Measurements from ENCODE around the gene CYP17A1.

CYP17A1 gene

DNA sequence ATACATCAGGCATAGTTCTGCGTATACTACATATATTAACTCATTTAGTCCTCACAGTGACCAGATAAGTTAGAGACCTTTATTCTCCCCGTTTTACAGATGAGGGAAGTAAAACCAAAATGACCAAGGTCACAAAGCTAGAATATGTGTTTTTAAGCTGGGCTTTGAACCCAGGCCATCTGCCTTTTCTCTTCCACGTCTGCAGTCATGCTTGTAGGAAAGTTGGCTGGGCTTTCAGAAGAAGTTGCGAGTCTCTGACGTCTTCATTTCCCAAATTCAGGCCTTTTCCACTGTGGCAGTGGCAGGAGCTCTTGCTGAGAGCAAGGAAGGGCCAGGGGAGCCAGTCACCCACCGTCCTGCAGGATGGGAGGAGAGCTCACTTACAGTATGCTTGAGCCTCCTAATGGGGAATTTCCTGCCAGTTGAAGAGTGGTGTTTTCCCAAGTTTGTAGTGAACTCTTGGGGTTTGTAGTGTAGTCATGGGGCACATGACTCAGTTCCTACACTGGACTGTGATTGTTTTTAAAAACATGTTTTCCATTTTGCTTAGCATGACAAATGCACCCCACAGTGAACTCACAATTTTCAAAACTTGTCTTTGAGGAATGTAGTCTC is 34.2 kb downstream of the CYP17A1 start:
- DNase-seq, result no peak
- TF ChIP-seq POLR2A (IDR thresholded peaks at IDR 0.05; ENCODE audit: low read length), result no peak
- TF ChIP-seq GATA1 (IDR thresholded peaks at IDR 0.05; ENCODE audit: low read depth, low read length), result no peak

DNA sequence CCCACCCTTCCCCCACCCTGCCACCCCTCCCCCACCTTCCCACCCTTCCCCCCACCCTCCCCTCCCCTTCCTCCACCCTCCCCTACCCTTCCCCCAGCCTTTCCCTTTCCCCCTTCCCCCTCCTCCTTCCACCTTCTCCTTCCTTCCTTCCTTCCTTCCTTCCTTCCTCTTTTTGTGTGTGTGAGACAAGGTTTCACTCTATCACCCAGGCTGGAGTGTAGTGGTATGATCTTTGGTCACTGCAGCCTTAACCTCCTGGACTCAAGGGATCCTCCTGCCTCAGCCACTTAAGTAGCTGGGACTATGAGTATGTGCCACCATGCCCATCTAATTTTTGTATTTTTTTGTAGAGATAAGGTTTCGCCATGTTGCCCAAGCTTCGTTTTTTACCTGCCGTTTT is 35.2 kb downstream of the CYP17A1 start:
- no peak for DNase-seq
- no peak for TF ChIP-seq POLR2A (IDR thresholded peaks at IDR 0.05; ENCODE audit: low read length)

DNA sequence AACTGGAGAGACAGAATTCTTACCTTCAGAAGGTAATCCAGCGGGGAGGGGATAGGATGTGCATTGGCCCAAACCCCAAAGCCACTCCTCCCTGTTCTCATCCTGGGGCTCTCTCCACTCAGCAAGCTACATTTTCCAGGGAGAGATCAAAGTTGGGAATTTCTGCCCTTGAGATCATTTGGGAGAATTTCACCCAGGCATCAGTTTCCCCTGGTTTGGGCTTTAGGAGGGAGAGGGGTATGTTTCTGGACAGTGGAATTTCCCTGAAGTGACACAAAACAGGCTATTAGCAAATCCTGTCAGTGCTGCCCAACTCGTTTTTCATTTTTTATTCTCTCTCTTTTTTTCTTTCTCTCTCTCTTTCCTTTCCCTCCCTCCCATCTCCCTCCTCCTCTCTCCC is 35.7 kb downstream of the CYP17A1 start:
- no peak for DNase-seq
- TF ChIP-seq GATA1 (IDR thresholded peaks at IDR 0.05; ENCODE audit: low read depth, low read length) (no peak), POLR2A (IDR thresholded peaks at IDR 0.05; ENCODE audit: low read length) (no peak)

DNA sequence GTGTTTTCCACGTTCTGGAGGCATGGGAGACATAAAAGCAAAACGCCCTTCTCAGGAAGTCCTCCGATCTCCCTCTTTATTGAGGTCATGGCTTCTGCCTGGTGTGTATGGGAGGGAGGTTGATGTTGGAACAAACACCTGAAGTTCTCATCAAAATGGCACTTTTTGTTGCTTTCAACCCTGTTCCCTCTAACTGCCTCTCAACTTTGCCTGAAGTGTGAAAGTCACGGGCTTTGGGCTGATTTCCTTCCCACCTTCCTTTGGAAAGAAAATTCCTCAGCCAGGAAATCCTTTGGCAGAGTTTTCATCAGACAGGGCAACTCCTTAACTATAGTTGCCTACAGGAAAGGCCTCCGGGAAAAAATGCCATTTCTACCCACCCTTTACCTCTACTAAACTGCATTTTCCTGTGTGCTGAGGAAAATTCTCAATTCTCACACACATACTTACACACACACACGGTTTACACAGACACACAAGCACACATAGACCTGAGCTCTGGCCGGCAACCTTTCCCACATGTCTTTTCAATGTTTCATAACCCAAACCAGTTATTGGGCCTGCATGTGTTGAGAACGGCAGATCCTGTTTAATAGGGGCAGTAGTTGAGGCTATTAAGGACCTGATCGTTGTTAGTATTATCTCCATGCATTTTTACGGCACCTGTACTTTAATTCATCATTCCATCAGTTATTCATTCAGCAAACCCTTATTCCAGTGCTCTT is 36.4 kb downstream of the CYP17A1 start:
- no peak for DNase-seq
- no peak for TF ChIP-seq GATA1 (IDR thresholded peaks at IDR 0.05; ENCODE audit: low read depth, low read length)
- TF ChIP-seq POLR2A (IDR thresholded peaks at IDR 0.05; ENCODE audit: low read length), result no peak

DNA sequence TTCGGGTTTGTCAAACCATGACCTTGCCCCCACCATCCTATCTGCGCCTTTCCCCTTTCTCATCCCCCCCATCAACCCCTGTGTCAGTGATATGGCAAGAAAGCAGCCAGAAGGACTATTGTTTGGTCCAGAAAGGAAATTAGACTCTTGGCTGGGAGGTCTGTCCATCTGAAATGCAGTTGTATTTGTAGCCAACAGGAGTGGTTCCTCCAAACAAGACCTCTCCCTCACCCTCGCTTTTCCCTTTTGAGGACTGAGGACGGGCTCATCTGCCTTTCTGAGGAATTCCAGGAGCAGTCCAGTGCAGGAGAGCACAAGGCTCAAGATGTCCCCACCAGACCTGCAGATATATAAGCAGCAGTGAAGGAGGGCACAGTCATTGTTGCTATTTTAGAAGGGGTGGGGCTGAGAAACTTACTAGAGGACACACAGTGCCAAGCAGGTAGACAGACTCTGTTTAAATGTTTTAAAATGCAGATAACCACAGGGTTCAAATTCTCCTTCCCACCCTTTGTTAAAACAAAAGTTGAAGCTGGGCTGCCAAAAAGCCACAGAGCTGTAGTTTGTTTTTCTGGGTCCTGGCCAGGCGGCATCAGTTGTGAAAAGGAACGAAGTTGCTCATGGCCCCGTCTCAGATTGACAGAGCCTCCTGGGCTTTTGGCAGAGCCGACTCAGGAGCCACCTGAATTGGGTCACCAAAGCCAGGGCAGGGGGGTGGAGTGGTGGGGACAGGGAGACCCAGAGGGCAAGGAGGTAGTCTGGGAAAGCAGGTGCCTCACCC is 37.3 kb downstream of the CYP17A1 start:
- no peak for TF ChIP-seq POLR2A (IDR thresholded peaks at IDR 0.05; ENCODE audit: low read length)
- no peak for TF ChIP-seq GATA1 (IDR thresholded peaks at IDR 0.05; ENCODE audit: low read depth, low read length)
- no peak for DNase-seq

DNA sequence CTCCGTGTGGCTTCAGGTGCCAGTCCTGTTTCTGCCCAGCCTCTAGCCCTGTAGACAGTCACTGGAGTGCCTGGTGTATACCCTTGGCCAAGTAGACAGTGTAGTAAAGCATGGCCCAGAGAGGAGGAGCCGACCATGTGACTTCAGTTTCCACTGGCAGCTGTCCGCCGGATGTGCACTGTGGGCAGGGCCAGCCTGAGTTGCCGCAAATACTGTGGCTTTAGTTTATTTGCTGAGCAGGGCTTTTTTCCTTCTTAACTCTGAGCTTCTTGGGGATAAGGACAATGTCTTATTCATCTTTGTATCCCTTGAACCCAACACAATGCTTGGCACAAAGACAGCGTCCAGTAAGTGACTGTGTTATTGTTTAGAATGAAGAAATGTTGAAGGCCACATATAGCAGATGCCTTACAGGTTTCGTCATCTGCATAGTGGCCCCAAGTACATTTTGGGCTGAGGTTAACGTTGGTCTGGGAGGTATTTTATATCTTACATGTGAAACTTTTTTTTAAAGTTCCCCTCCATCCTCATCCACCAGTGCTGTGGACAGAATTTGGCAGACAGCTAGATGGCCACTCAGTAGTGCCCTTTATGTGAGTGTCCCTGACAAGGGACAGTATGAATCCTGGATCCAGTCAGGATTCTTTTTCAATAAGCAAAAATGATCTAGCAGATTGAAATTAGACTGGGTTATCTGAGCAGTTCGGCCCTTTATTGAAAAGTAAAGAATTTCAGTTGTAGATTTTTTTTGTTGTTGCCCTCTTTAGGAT is 40.6 kb downstream of the CYP17A1 start:
- peak; percentile 69 to 75 for DNase-seq
- TF ChIP-seq POLR2A (IDR thresholded peaks at IDR 0.05; ENCODE audit: low read length), result peak; percentile 65
- TF ChIP-seq GATA1 (IDR thresholded peaks at IDR 0.05; ENCODE audit: low read depth, low read length), result no peak

DNA sequence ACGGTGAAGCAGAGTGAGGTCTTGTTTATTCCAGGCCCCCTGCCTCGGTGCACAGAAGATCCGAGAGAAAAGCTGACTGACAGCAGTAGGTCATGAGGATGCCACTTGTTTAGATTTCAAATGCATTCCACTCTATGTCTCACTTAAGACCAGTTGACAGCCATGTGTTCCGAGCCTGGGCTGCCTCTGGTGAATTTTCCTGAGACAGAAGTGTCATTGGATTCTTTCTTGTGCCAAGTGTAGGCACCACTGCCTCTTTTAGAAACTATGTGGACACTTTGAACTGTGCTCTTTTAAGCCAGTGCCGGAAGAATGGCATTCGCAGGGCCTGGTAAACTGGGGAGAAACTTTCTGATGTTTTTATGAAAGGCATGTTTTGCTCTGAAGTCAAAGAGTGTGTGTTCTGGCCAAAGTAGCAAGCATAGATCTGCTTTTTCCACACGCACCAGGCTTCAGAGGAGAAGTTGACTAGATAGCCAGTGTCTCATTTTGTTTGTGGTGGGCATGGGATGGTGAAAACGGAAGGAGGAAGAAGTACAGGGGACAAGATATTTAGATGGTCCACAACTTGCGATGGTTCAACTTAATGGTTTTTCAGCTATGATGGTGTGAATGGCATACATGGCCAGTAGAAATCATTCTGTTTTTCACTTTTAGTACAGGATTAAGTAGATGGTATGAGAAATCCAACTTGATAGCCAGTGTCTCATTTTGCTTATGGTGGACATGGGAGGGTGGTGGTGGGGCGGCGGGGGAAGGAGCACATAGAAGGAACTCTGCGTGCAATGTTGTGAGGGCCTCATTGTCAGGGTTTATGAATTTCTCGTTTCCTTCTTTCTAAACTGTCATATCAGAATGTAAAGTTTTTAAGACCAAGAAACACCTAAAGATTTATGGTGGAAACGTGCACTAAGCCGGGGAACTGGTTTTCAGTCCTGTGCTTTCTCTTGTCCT is 41.5 kb downstream of the CYP17A1 start:
- TF ChIP-seq POLR2A (IDR thresholded peaks at IDR 0.05; ENCODE audit: low read length) (no peak), GATA1 (IDR thresholded peaks at IDR 0.05; ENCODE audit: low read depth, low read length) (no peak)
- DNase-seq, result no peak

DNA sequence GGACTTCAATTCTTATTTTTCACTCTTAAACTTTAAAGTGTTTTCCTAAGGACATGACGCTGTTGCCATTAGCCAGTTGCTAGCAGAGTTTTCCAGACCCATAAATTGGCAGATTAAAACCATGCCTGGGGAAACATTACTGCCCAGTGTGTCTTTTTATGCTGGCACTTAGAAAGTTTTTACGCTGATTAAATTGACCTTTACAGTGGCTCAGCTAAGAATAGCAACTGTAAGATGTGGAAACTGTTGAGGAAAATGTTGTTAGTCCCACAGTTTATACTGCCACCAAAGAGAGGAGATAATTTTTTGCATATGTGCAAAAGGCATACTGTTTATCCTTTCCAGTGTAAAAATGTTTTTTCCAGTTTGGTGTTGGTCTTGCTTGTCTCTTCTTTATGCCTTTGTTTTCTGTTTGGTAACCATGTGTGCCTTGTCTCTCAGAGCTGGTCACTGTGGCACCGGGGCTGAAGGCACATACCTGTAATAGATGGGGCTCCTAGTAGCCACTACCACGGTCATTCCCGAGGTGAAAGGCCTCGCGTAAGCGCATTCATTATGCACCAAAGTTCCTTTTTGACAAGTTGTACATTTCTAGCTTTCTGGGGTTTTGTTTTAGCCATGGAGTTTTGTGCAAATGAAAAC is 45.3 kb downstream of the CYP17A1 start:
- no peak for DNase-seq

DNA sequence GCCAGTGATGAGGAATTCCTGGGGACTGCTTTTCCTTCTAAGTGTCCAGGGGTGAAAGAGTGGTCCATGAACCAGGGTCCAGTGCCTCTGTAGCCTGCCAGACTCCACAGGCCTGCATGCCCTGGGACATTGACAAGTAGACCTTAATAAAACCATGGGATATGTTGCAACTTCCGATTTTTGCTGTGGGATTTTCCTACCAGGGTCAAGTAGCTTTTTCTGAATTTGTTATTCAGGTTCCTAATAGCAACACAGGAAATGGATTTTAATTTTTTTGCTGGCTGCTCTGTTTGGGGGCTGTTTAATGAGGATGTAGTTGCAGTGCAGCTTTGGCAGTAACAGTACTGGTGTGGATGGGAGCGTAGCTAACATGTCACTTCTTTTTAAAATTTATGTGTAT is 51.4 kb downstream of the CYP17A1 start:
- no peak for DNase-seq
- TF ChIP-seq POLR2A (IDR thresholded peaks at IDR 0.05; ENCODE audit: low read length) (no peak), GATA1 (IDR thresholded peaks at IDR 0.05; ENCODE audit: low read depth, low read length) (no peak)

More for the DNA sequence above, 45.3 kb downstream of the CYP17A1 start:
- TF ChIP-seq POLR2A (IDR thresholded peaks at IDR 0.05; ENCODE audit: low read length) (no peak), GATA1 (IDR thresholded peaks at IDR 0.05; ENCODE audit: low read depth, low read length) (no peak)

DNA sequence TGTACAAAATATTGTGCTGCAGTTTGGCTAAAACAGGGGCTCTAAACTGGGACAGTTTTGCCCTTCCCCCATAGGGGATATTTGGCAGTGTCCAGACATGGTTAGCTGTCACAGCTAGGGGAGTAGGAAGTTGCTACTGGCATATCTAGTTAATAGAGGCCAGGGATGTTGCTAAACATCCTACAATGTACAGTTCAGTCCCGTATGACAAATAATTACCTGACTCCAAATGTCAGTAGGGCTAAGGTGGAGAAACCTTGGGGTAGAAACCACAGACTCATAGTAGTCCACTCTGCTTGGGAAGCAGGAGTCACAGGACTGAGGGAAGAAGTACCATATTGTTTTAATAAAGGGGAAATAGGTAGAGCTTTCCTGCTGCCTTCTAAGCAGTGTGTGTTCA is 53.6 kb downstream of the CYP17A1 start:
- TF ChIP-seq POLR2A (IDR thresholded peaks at IDR 0.05; ENCODE audit: low read length) (no peak), GATA1 (IDR thresholded peaks at IDR 0.05; ENCODE audit: low read depth, low read length) (no peak)
- DNase-seq, result no peak

DNA sequence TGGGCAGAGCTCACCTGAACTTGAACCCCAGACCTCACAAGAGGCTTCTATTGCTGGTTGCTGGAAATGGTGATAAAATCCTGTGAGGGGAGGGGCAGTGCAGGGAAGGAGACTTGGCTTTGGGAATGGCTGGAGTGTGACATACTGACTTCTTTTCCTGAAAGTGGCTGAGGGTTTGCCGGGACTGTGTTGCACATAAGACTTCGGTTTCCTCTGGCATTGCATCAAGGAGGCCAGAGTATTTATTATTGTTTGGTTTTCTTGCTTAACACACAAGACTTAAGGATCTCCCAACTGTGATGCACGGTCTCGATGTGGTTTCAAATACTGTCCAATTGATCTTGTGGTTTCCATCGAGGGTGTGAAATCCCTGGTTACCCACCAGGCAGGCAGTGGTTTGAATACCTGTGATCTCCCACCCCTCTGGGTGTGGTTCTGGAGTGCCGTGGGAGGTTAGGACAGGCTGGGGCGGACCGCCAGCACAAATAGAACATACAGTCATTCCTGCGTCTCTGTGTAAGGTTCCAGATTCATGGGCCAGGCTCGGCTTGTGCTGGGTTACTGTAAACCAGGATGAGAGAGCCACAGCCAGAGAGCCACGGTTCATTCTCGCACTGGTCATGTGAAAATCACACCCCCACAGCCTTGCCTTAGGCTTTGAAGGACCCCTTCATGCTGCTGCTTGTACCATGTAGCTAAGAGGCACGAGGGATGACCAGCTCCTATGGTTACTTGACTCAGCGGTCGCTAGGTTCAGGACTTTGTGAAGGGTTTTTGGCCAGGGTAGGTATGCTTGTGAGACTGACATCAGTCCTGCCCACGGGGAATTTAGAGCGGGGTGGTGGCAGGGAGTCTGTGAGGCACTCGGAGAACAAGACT is 54.3 kb downstream of the CYP17A1 start:
- no peak for TF ChIP-seq GATA1 (IDR thresholded peaks at IDR 0.05; ENCODE audit: low read depth, low read length)
- no peak for TF ChIP-seq POLR2A (IDR thresholded peaks at IDR 0.05; ENCODE audit: low read length)
- no peak for DNase-seq

All from erythroblast (primary cell).